Stomach (tissue), 9 donors: ENCODE measurements around the gene SPSB4. TPM values are rescaled to one million over a fixed set of nuclear protein-coding genes. Genes with fewer than 3 reads are reported as not detected.

Source experiments
- DNase-seq, 2 donors: peaks; one replicate each; pipeline versions ENCODE4 v3.0.0 to v3.0.0-alpha.2; 2013 to 2019
- H3K27ac ChIP-seq, 5 donors: fragments of 200-600 bp in 4 of 5; sonication (generic) in 4 of 5; one replicate each; pipeline ENCODE4 v1.5.1; 2013 to 2019; ENCODE audit warnings: mild to moderate bottlenecking in 1 of 5, moderate library complexity in 1 of 5
- H3K27me3 ChIP-seq, 3 donors: fragments of 200-600 bp; sonication (generic); one replicate each; pipeline ENCODE4 v1.5.1; 2017 to 2019; ENCODE audit warnings: mixed run types in 1 of 3
- H3K36me3 ChIP-seq, 4 donors: fragments of 200-600 bp; sonication (generic); 1 replicate in 3 of 4; 2 replicates in 1 of 4; pipeline ENCODE4 v1.5.1; 2016 to 2019
- H3K4me1 ChIP-seq, 4 donors: fragments of 200-600 bp; sonication (generic); one replicate each; pipeline ENCODE4 v1.5.1; 2016 to 2019
- H3K4me3 ChIP-seq, 4 donors: fragments of 200-600 bp; sonication (generic) in 3 of 4; one replicate each; pipeline ENCODE4 v1.5.1; 2016 to 2019; ENCODE audit warnings: mild to moderate bottlenecking in 1 of 4
- H3K9me3 ChIP-seq, 4 donors: fragments of 200-600 bp; sonication (generic); one replicate each; pipeline ENCODE4 v1.5.1; 2016 to 2019
- CTCF ChIP-seq, 7 experiments: fragments of 450-650 bp in 4 of 7; fragments of 200-600 bp in 3 of 7; sonication (generic) in 3 of 7; IDR thresholded peaks; one replicate each; pipeline ENCODE4 v1.5.1; 2016 to 2019; ENCODE audit warnings: antibody characterized with exemption in 7 of 7, control low read depth in 2 of 7, mild to moderate bottlenecking in 1 of 7
- EP300 ChIP-seq: sonication (generic); formaldehyde crosslinking; IDR thresholded peaks from one replicate; pipeline ENCODE4 v1.6.1; 2017; ENCODE audit warnings: antibody characterized with exemption
- POLR2A ChIP-seq, 4 donors: fragments of 450-650 bp; IDR thresholded peaks; one replicate each; pipeline ENCODE4 v1.6.1; 2016; ENCODE audit warnings: antibody characterized with exemption in 4 of 4, control low read depth in 2 of 4, mild to moderate bottlenecking in 1 of 4, moderate library complexity in 1 of 4
- POLR2AphosphoS5 ChIP-seq, 3 donors: sonication (generic); formaldehyde crosslinking; IDR thresholded peaks; one replicate each; pipeline ENCODE4 v1.6.1; 2016; ENCODE audit warnings: antibody characterized with exemption in 3 of 3
- WGBS, 5 donors: extraction: QIAGEN DNeasy Blood & Tissue Kit in 3 of 5; methylation state at CpG; one replicate each; pipeline versions ENCODE4 v1.1.5 to v1.1.7; 2013 to 2018; 5-methylcytosine and 5-hydroxymethylcytosine counted together
- intact Hi-C: fragments of 100-400 bp; cut with DNase I; formaldehyde crosslinking; loops from one replicate; pipeline ENCODE4 v1.15.1; 2023; ENCODE audit warnings: low total_unique reads
- polyA plus RNA-seq, 3 donors: library from polyadenylated mRNA; stranded (reverse); fragments of 200-250 nt; gene quantifications; one replicate each; pipeline ENCODE4 v1.2.3, GENCODE V29; 2013
- total RNA-seq, 5 donors: library from RNA; depleted of rRNA; stranded (reverse); fragments of >200 nt; gene quantifications; one replicate each; pipeline versions ENCODE4 v1.1.0 to v1.2.3, GENCODE V29; 2014 to 2016
- donor health status: healthy with polysubstance abuse.
- donor health status: Bipolar disorder and iron deficiency.
- donor health status: healthy.

Gene SPSB4
- total and polyA plus RNA-seq, 8 donors: 0.05 to 2.4 (median 1.8) TPM; not detected in 5

- DNase-seq: no peak
- Histone ChIP-seq H3K4me1 (peaks cover 0 to 11% (median 0%) of the 10 kb centered on the region in 4 donors), H3K27ac (no peak overlapping the region), H3K4me3 (no peak overlapping the region), H3K36me3 (no peaks in the 10 kb centered on the region), H3K9me3 (no peaks in the 10 kb centered on the region), H3K27me3 (no peaks in the 10 kb centered on the region)
- TF ChIP-seq EP300: no peak
- TF ChIP-seq CTCF (IDR thresholded peaks at IDR 0.05): no peak
- no peak for TF ChIP-seq POLR2A (IDR thresholded peaks at IDR 0.05)
- no peak for TF ChIP-seq POLR2AphosphoS5 (IDR thresholded peaks at IDR 0.05)
- WGBS, 5 donors: 79 to 88% (median 86%) methylated on average over 4 to 6 of the region's 6 CpGs
- intact Hi-C loops: no loop called here
Measured at GRCh38 chr3:141083226-141083625, 32.1 kb downstream of the SPSB4 start.

DNA sequence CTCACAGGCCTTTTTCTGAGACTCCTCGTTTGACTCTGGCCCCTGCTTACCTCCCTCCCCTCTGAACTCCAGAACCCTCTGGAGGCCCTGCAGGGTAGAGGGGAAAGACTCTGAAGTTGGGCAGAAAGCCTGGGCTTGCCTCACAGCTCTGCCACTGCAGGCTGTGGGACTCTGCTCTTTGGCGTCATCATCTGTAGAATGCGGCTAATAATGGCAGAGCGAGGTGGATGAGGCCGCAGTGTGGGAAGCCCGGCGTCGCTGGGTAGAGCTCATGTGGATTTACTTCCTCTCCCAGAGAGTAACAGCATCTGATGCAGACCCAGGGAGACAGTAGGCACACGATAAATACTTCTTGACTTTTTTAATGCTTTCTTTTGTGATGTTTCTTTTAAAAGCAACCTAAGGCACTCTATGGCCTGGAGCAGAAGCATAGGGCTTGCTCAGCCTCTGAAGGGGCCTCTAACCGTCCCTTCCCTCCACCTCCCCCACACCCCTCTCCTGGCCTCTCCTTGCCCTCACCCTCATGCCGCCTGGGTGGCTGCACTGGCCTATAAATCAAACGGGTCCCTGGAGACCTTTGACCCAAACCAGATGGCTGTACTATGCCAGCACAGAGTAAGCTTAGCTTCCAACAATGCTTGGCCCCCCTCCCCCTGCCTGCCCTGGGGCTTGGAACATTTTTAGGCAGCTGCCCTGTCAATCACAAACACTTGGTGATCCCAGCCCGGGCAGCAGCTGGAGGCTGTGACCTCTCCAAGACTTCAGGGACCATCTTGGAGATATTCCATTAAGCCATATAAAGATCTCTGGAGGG is 32.9 kb downstream of the SPSB4 start:
- H3K27me3 ChIP-seq: no peaks in the 10 kb centered on the region
- H3K9me3 ChIP-seq: no peaks in the 10 kb centered on the region
- 70 to 77% (median 70%) methylated on average over 13 of the region's 13 CpGs for WGBS, 5 donors
- TF ChIP-seq POLR2AphosphoS5 (IDR thresholded peaks at IDR 0.05): no peak
- no peak overlapping the region for H3K4me3 ChIP-seq
- no peaks in the 10 kb centered on the region for H3K36me3 ChIP-seq
- peak in 1 of 2 donors; percentile 42 for DNase-seq
- intact Hi-C loops: no loop called here
- no peak overlapping the region for H3K27ac ChIP-seq
- H3K4me1 ChIP-seq: peaks cover 0 to 11% (median 0%) of the 10 kb centered on the region in 4 donors

- intact Hi-C loops: no loop called here
- H3K27me3 ChIP-seq: no peaks in the 10 kb centered on the region
- TF ChIP-seq POLR2A (IDR thresholded peaks at IDR 0.05) (no peak), POLR2AphosphoS5 (IDR thresholded peaks at IDR 0.05) (no peak), CTCF (IDR thresholded peaks at IDR 0.05) (no peak), EP300 (no peak)
- no peaks in the 10 kb centered on the region for H3K36me3 ChIP-seq
- H3K9me3 ChIP-seq: no peaks in the 10 kb centered on the region
- peaks cover 0 to 11% (median 0%) of the 10 kb centered on the region in 4 donors for H3K4me1 ChIP-seq
- H3K4me3 ChIP-seq: no peak overlapping the region
- 72 to 90% (median 89%) methylated on average over 3 of the region's 3 CpGs for WGBS, 5 donors
- DNase-seq: no peak
- H3K27ac ChIP-seq: no peak overlapping the region
Measured at GRCh38 chr3:141085343-141086070, 34.4 kb downstream of the SPSB4 start.

GRCh38 chr3:141086188-141086587 is 35.0 kb downstream of the SPSB4 start:
- Histone ChIP-seq H3K4me1 (peaks cover 0 to 11% (median 0%) of the 10 kb centered on the region in 4 donors), H3K36me3 (no peaks in the 10 kb centered on the region), H3K27me3 (no peaks in the 10 kb centered on the region), H3K27ac (no peak overlapping the region), H3K4me3 (no peak overlapping the region), H3K9me3 (no peaks in the 10 kb centered on the region)
- WGBS, 5 donors: 21 to 49% (median 32%) methylated on average over 1 of the region's 1 CpG
- TF ChIP-seq POLR2A (IDR thresholded peaks at IDR 0.05): no peak
- TF ChIP-seq CTCF (IDR thresholded peaks at IDR 0.05): no peak
- no peak for TF ChIP-seq POLR2AphosphoS5 (IDR thresholded peaks at IDR 0.05)
- no peak for TF ChIP-seq EP300
- intact Hi-C loops: no loop called here
- DNase-seq: no peak
